Measurements from ENCODE around the gene BUD31.

Gene BUD31

DNA sequence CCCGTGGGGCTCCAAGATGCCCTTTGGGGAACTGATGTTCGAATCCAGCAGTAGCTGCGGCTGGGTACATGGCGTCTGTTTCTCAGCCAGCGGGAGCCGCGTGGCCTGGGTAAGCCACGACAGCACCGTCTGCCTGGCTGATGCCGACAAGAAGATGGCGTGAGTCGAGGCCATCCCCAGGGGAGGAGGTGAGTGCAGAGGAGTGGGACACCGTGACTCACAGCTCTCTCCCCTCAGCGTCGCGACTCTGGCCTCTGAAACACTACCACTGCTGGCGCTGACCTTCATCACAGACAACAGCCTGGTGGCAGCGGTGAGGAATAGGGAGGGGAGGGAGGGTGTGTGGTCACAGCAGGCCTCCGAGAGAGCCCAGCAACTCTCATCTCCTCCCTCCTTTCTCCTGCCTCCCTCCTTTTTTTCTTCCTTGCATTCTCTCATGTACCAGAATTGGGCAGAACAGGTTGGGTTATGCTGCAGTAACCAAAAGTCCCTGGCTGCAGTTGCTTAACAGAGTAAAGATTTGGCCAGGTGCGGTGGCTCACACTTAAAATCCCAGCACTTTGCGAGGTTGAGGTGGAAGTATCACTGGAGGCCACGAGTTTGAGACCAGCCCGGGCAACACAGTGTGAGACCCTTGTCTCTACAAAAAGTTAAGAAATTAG lies 17.7 kb upstream of the BUD31 start:
- Mint-ChIP-seq H3K27ac (peak overlapping the region in 1 of 2 donors; percentile 34), H3K27me3 (no peaks in the 10 kb centered on the region), H3K9me3 (no peaks in the 10 kb centered on the region), H3K4me3 (no peak overlapping the region), H3K4me1 (peaks cover 48% of the 10 kb centered on the region)
- no peak for DNase-seq
- no peak for ATAC-seq

DNA sequence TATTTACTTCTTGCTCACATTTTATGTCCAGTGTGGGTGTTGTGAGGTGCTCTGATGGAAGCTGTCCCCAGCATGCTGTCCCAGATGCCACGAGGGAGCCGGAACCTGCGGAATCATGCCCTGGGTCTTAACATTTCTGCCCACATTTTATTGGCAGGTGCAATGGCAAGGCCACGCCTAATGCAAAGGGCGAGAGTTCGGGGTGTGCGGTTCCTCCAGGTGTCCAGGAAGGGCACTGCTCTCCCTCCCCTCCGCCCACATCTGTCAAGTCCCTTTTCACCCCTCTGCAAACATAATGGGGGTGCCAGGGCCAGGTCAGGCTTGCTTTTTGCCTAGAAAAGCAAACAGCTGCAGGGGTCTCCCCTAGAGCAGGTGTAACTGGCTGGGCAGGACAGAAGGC lies 16.7 kb upstream of the BUD31 start:
- no peak for DNase-seq
- no peaks in the 10 kb centered on the region for H3K27me3 Mint-ChIP-seq
- ATAC-seq: no peak
- H3K27ac Mint-ChIP-seq: peak overlapping the region in 1 of 2 donors; percentile 85
- H3K4me3 Mint-ChIP-seq: peak overlapping the region; percentile 6 to 44
- H3K9me3 Mint-ChIP-seq: no peaks in the 10 kb centered on the region
- peaks cover 50% of the 10 kb centered on the region for H3K4me1 Mint-ChIP-seq

DNA sequence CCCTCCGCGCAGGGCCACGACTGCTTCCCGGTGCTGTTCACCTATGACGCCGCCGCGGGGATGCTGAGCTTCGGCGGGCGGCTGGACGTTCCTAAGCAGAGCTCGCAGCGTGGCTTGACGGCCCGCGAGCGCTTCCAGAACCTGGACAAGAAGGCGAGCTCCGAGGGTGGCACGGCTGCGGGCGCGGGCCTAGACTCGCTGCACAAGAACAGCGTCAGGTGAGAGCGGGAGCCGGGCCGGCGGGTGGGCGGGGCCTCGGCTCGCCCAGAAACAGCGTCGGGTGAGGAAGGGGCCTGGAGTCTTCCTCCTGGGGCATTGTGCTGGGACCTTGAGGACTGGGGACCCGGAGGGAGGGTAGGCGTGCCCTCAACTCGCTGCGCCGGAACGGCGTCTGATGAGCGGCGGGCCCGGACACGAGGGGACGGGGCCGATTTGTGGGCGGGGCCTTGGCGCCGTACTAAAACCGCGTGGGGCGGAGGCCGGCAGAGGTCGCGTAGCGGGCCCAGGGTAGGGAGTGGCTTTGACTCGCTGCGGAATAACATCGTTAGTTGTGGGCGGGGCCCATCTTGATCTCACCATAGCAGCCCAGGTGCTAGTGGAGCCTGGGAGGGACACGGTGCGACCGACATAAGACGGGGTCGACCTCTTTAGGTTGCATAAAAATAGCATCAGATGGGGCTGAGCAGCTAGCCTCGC lies 16.0 kb upstream of the BUD31 start:
- no peaks in the 10 kb centered on the region for H3K9me3 Mint-ChIP-seq
- peak overlapping the region; percentile 77 to 94 for H3K27ac Mint-ChIP-seq
- H3K27me3 Mint-ChIP-seq: no peaks in the 10 kb centered on the region
- H3K4me3 Mint-ChIP-seq: peak overlapping the region; percentile 61 to 86
- ATAC-seq (peak; percentile 87), DNase-seq (peak; percentile 68 to 79)
- peaks cover 53% of the 10 kb centered on the region for H3K4me1 Mint-ChIP-seq

DNA sequence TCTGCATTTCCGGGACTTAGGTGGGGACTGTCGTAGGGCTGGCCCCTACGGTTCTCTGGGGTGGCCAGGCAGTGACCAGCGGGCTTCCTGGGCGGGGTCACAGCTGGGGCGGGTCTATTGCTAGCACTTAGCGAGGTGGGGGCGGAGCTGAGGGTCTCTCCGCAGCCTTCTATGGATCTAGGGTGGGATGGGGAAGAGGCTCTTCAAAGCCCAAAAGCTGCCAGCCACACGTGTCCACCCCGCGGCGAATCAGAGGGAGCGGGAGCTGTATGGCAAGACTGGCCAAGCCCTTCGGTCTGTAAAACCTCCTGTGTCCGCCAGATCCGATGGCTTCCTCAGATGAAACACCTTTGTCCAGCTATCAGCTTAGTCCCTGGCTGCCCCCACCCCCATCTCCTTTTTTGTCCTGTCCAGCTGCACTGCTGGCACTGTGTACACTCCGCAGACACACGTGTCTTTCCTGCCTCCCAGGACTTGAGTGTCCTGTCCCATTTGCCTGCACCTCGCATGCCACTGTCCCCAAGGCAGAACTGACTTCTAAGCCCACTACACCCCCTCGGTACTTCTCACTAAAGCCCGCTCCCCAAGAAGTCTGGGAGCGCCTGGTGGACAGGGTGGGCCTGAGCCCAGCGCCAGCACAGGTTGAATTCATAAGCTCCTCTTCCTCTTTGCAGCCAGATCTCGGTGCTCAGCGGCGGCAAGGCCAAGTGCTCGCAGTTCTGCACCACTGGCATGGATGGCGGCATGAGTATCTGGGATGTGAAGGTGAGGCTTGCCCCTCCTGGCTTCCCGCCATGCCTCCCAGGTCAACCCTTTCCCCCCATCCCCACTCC lies 15.2 kb upstream of the BUD31 start:
- peak overlapping the region; percentile 61 to 86 for H3K4me3 Mint-ChIP-seq
- ATAC-seq: no peak
- H3K27ac Mint-ChIP-seq: peak overlapping the region; percentile 77 to 89
- peaks cover 60% of the 10 kb centered on the region for H3K4me1 Mint-ChIP-seq
- H3K9me3 Mint-ChIP-seq: no peaks in the 10 kb centered on the region
- no peaks in the 10 kb centered on the region for H3K27me3 Mint-ChIP-seq
- DNase-seq: no peak

DNA sequence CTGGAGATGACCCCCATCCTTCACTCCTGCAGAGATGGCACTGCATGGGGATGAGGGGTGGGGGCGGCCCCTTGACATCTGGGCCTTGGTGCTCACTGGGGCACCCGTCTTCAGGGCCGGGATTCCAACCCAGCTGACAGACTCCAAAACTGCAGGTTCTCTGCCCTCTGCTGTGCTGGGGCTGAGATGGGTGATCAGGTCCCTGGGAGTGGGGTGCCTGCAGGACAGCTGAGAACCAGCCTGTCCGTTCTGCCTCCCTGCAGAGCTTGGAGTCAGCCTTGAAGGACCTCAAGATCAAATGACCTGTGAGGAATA lies 14.6 kb upstream of the BUD31 start:
- H3K27ac Mint-ChIP-seq: peak overlapping the region in 1 of 2 donors; percentile 82
- peak overlapping the region in 1 of 2 donors; percentile 86 for H3K4me3 Mint-ChIP-seq
- H3K9me3 Mint-ChIP-seq: no peaks in the 10 kb centered on the region
- H3K4me1 Mint-ChIP-seq: peaks cover 65% of the 10 kb centered on the region
- no peak for DNase-seq
- ATAC-seq: no peak
- H3K27me3 Mint-ChIP-seq: no peaks in the 10 kb centered on the region

DNA sequence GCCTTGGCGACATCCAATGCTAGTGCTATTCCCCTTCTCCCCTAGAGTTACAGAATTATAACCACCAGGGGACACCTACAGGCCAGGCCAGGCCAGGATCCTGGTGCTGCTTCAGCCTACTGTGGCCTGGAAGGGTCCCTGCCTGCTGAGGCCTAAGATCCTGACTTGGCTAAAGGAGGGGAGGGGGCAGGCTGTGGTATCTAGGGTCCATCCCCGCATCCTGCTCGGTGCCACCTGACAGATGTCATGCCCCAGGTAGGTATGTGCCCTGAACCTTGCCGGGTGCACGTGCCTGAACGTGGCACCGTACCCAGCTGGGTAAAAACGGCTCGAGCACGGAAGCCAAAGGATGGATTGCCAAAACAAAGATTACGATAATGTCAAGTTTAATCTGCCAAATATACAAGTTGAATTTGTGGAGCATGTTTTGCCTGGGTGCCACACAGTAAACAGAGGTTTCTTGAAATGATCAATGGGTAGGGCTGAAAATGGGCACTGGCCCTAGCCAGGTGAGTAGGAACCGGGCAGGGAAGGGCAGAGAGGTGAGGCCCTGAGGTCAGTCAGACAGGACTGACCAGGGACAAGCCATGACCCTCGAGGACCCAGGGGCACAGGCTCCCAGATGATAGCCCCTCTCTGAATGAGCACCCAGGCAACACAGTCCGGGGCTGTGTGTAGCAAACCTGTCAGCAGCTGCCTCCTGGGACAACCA lies 13.0 kb upstream of the BUD31 start:
- H3K4me3 Mint-ChIP-seq: no peak overlapping the region

DNA sequence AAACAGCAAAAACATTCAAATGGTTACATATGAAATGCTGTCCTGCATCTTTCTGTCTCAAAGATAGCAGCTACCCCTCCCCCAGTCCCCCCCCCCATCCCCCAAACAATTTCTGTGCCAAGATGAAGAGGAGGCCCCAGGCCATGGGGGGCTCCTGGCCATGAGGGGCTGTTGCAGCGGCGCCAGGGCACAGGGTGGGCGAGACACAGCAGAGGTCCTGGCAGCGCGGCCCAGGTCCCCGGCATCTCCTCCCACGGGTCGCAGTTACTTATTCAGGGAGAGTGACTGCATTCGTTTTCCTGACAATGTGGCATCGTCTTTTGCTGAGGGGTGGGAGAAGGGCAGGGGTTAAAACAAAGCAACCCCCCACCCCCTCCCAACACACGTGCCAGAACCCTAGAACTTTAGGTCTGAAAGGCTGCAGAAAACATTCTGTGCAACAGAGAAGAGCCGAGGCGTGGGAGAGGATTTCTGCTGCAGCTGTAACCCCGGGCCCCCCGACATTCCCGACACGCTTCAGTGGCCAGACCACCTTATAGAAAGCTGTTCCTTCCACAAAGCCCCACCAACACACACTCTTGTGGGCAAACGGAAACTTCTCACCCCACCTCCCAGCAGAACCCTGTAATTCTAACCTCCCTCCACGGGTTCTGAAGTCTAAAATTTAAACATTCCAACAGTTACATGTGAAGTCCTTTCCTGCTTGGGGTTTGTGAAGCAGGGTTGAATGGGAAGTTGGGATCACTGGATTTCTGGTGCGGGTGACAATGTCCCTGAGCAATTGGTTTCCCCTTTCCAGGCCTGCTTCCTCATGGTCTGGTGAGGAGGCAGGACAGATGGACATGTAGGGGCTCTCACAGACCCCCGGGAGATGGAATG lies 12.1 kb upstream of the BUD31 start:
- H3K4me1 Mint-ChIP-seq: peaks cover 67% of the 10 kb centered on the region
- H3K4me3 Mint-ChIP-seq: no peak overlapping the region
- DNase-seq (no peak), ATAC-seq (no peak)
- no peaks in the 10 kb centered on the region for H3K9me3 Mint-ChIP-seq
- no peaks in the 10 kb centered on the region for H3K27me3 Mint-ChIP-seq
- peak overlapping the region; percentile 61 to 78 for H3K27ac Mint-ChIP-seq

More for the DNA sequence above, 13.0 kb upstream of the BUD31 start:
- Mint-ChIP-seq H3K9me3 (no peaks in the 10 kb centered on the region), H3K4me1 (peaks cover 69% of the 10 kb centered on the region), H3K27me3 (no peaks in the 10 kb centered on the region), H3K27ac (peak overlapping the region; percentile 57 to 65)
- no peak for ATAC-seq
- DNase-seq: no peak

DNA sequence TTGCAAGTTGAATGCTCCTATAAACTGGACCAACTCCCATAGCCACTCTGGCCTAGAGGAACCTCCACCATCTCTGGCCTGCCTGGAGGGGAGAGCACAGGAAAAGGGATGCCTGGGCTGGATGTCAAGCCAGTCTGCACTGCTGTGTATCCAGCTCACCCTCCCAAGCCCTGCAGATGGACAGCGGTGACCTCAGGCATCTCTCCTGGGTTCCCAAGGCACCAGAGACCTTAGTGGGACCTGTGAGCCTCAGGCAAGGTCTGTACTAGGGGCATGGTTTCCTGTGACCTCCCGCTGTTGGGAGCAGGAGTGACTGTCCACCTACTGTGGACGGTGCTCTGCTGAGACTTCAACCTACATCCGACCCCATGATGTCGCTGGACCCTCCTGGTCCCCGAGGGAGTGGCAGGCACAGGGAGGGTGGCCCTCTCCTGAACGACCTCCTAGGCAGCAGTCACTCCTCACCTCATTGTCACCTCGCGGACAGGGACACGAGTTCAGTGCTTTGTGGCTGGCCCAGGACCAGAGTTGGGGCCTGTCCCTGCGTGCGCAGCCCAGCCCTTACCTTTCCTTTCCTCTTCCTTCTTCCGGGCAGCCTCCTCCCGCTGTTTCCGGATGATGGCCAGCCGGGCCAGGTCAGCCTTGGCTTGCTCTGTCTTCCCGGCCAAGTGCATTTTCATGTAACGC lies 11.3 kb upstream of the BUD31 start:
- Mint-ChIP-seq H3K9me3 (no peaks in the 10 kb centered on the region), H3K27me3 (no peaks in the 10 kb centered on the region), H3K4me1 (peaks cover 59% of the 10 kb centered on the region), H3K4me3 (no peak overlapping the region), H3K27ac (peak overlapping the region; percentile 5 to 88)
- no peak for DNase-seq
- no peak for ATAC-seq

DNA sequence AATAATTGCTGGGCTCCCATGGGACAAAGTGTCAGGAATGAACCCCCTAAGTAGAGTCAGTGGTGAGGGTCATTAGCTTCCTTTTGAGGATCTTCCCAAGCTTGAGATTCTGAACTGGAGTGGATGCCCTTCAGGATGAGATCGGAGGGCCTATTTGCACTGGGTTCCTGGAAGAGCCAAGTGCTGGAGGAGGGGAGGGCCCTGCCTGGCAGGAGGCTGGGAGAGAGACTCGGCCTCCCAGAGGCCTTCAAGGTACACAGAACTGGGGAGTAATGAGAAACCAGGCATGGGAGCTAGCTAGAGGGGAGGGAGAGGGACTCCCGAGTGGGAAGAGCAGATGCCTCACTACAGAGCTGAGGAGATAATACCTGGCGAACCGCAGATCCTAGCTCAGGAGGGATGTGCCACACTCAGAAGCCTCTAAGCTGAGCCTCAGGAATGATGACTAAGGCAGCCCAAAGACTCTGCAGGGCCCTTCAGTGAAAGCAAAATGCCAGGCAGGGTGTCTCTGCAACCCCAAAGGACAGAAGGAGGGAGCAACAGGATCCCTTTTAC lies 9.8 kb upstream of the BUD31 start:
- Mint-ChIP-seq H3K27me3 (no peaks in the 10 kb centered on the region), H3K4me3 (no peak overlapping the region), H3K27ac (peak overlapping the region; percentile 51 to 79), H3K9me3 (no peaks in the 10 kb centered on the region), H3K4me1 (peaks cover 49% of the 10 kb centered on the region)
- DNase-seq (no peak), ATAC-seq (peak; percentile 16)

DNA sequence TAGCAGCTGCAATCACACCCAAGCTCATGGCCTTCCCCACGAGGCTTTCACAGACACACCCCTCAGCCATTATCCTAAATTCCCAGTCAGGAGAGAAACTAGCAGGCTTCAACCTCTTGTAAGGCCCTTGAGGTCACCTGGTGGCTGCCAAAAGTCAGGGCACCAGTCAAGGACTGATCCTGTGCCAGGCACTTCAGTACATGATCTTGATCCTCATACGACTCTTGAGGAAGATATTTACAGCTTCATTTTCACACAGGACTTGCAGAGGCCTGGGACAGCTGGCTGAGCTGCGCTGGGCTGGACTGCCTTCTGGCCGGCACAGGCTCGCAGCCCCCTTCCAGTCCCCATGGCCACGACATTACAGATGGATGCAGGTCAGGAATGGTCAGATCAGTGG lies 9.2 kb upstream of the BUD31 start:
- no peaks in the 10 kb centered on the region for H3K9me3 Mint-ChIP-seq

DNA sequence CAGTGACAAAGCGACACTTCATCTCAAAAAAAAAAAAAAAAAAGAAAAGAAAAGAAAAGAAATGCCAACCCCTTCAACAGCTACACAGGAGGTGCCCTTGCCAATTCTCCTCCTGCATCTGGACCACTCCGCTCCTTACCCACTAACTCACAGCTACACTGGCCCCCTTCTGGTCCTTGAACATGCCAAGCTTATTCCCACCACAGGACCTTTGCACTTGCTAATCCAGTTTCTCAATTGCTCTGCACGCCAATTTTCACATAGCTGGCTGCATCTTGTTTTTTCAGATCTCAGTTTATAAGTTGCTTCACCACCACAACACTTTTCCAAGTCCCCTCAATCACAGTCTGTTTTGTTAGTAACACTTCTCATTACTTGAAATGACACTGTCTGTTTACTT lies 5.9 kb upstream of the BUD31 start:
- ATAC-seq (no peak), DNase-seq (no peak)
- no peak overlapping the region for H3K4me3 Mint-ChIP-seq
- peak overlapping the region in 1 of 2 donors; percentile 6 for H3K27ac Mint-ChIP-seq
- no peaks in the 10 kb centered on the region for H3K27me3 Mint-ChIP-seq
- H3K9me3 Mint-ChIP-seq: no peaks in the 10 kb centered on the region
- H3K4me1 Mint-ChIP-seq: peaks cover 52% of the 10 kb centered on the region

More for the DNA sequence above, 9.2 kb upstream of the BUD31 start:
- peak; percentile 8 for ATAC-seq
- H3K4me3 Mint-ChIP-seq: no peak overlapping the region
- no peaks in the 10 kb centered on the region for H3K27me3 Mint-ChIP-seq
- H3K4me1 Mint-ChIP-seq: peaks cover 49% of the 10 kb centered on the region
- no peak for DNase-seq
- H3K27ac Mint-ChIP-seq: peak overlapping the region in 1 of 2 donors; percentile 51

DNA sequence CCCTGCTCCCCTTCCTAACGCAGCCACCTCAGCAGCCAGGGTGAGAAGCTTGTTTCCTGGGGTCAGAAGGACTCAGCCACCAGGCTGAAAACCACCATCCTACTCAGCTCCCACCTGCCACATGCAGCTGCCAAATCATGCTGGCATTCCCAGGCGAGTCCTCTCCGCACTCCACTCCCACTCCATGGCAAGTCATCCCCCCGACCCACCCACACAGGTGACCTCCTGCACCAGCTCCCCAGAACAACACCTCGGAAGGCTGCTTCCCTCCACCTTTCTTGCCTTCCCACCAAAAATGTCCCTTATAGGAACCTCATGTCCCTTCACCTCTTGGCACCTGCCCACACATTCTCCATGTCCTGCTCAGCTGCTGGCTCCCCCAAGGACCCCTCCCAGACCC lies 5.0 kb upstream of the BUD31 start:
- ATAC-seq (no peak), DNase-seq (no peak)
- H3K4me3 Mint-ChIP-seq: no peak overlapping the region
- peak overlapping the region; percentile 48 to 49 for H3K27ac Mint-ChIP-seq
- H3K4me1 Mint-ChIP-seq: peaks cover 44% of the 10 kb centered on the region
- H3K9me3 Mint-ChIP-seq: no peaks in the 10 kb centered on the region
- no peaks in the 10 kb centered on the region for H3K27me3 Mint-ChIP-seq

DNA sequence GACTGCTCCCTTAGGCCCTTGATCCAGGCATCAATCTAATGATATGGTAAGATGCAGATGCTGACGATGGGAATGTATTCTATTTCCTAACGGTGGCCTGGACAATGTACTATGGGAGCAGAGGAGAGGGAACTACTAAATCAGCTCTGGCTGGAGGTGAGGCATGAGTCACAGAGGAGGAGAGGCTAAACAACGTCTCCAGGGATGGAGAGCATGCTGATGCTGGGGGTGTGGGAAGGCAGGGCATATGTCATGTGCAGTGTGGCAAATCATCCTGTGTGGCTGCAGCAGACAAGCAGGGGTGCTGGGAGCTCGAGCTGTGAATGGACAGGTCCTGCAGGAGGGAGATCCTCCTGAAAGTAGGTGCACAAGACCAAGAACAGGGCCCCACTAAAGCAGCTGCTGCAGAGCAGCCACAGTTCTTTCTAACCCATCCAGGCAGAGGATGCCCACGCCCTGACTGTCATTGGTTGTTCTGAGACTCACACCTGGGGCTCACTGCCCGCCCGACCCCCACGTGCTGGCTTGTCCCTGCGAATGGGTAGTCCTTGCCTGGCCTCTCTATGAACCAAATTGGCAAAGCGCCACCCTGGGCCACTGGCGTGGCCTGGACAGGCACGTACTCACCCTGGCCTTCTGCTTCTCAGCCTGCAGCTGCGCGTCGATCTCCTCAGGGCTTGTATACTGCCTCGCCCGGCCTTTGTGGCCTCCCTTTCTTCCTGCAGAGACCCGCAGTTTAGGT lies 4.4 kb upstream of the BUD31 start:
- no peak for DNase-seq
- peak overlapping the region in 1 of 2 donors; percentile 9 for H3K4me3 Mint-ChIP-seq
- H3K4me1 Mint-ChIP-seq: peaks cover 41% of the 10 kb centered on the region

More for the DNA sequence above, 4.4 kb upstream of the BUD31 start:
- Mint-ChIP-seq H3K27ac (peak overlapping the region; percentile 48 to 49), H3K9me3 (no peaks in the 10 kb centered on the region), H3K27me3 (no peaks in the 10 kb centered on the region)
- no peak for ATAC-seq
